H7 (cell line): Measurements from ENCODE around the gene CNDP2. TPM values are rescaled to one million over a fixed set of nuclear protein-coding genes. Genes with fewer than 3 reads are reported as not detected.
"Not testable (repeated sequence)": the region's sequence is repeated elsewhere in the genome, so short reads cannot be mapped to it uniquely, and the experiment has no call there.

Experiments used
- DNase-seq: peaks from one replicate; pipeline ENCODE4 v3.0.0; 2012
- H3K27me3 ChIP-seq: 2 replicates; pipeline ENCODE4 v1.6.0; 2011; ENCODE audit warnings: mild to moderate bottlenecking, low read length; ENCODE audit not compliant: control insufficient read depth, insufficient read depth
- H3K36me3 ChIP-seq: replicated peaks from 2 replicates; pipeline ENCODE4 v1.5.1; 2011; ENCODE audit warnings: low read length; ENCODE audit not compliant: control insufficient read depth, insufficient read depth
- H3K4me3 ChIP-seq: 2 replicates; pipeline ENCODE4 v1.5.1; 2011; ENCODE audit warnings: low read depth, mild to moderate bottlenecking, control low read depth, low read length, moderate library complexity; ENCODE audit not compliant: insufficient read depth
- total RNA-seq: library from RNA; depleted of rRNA; stranded (reverse); fragments of >200 nt; shearing (Covaris generic); gene quantifications from 2 replicates; pipeline ENCODE4 v1.2.3, GENCODE V29; 2014

The CNDP2 gene
- total RNA-seq, 1 experiment from 2014 or later: 63.1 TPM

GRCh38 chr18:74524097-74524496 lies 27.9 kb downstream of the CNDP2 start:
- Histone ChIP-seq H3K27me3 (no peaks in the 10 kb centered on the region), H3K4me3 (no peak overlapping the region)
- no peak for DNase-seq

GRCh38 chr18:74524915-74525314 lies 28.8 kb downstream of the CNDP2 start:
- not testable (repeated sequence) for DNase-seq, H3K27me3 ChIP-seq, H3K36me3 ChIP-seq, H3K4me3 ChIP-seq

More at GRCh38 chr18:74524097-74524496, 27.9 kb downstream of the CNDP2 start:
- H3K36me3 ChIP-seq: peaks cover 15% of the 10 kb centered on the region

GRCh38 chr18:74525741-74526140 lies 29.6 kb downstream of the CNDP2 start:
- Histone ChIP-seq H3K36me3 (peaks cover 1% of the 10 kb centered on the region; the same call in 1 of the 2 replicates), H3K27me3 (no peaks in the 10 kb centered on the region), H3K4me3 (no peak overlapping the region)
- DNase-seq: no peak

GRCh38 chr18:74526488-74526887 lies 30.3 kb downstream of the CNDP2 start:
- no peak for DNase-seq
- H3K4me3 ChIP-seq: no peak overlapping the region
- no peaks in the 10 kb centered on the region for H3K27me3 ChIP-seq
- H3K36me3 ChIP-seq: peaks cover 1% of the 10 kb centered on the region; the same call in 1 of the 2 replicates

GRCh38 chr18:74528478-74528877 lies 32.3 kb downstream of the CNDP2 start:
- H3K27me3 ChIP-seq: no peaks in the 10 kb centered on the region
- no peak for DNase-seq
- H3K36me3 ChIP-seq: no peaks in the 10 kb centered on the region
- H3K4me3 ChIP-seq: no peak overlapping the region

GRCh38 chr18:74528913-74529312 lies 32.8 kb downstream of the CNDP2 start:
- peak; percentile 7 for DNase-seq
- Histone ChIP-seq H3K36me3 (no peaks in the 10 kb centered on the region), H3K4me3 (no peak overlapping the region), H3K27me3 (no peaks in the 10 kb centered on the region)

GRCh38 chr18:74529378-74529777 lies 33.2 kb downstream of the CNDP2 start:
- no peaks in the 10 kb centered on the region for H3K27me3 ChIP-seq
- no peaks in the 10 kb centered on the region for H3K36me3 ChIP-seq
- peak; percentile 18 for DNase-seq
- no peak overlapping the region for H3K4me3 ChIP-seq

- Histone ChIP-seq H3K36me3 (no peaks in the 10 kb centered on the region), H3K4me3 (no peak overlapping the region), H3K27me3 (no peaks in the 10 kb centered on the region)
- peak; percentile 32 for DNase-seq
These were observed 33.8 kb downstream of the CNDP2 start for GRCh38 chr18:74529811-74530583.

GRCh38 chr18:74530584-74530862 lies 34.4 kb downstream of the CNDP2 start:
- Histone ChIP-seq H3K27me3 (no peaks in the 10 kb centered on the region), H3K36me3 (no peaks in the 10 kb centered on the region), H3K4me3 (no peak overlapping the region)
- DNase-seq: no peak

- Histone ChIP-seq H3K4me3 (no peak overlapping the region), H3K27me3 (no peaks in the 10 kb centered on the region), H3K36me3 (no peaks in the 10 kb centered on the region)
- DNase-seq: no peak
These were observed 34.9 kb downstream of the CNDP2 start for GRCh38 chr18:74531043-74531442.

GRCh38 chr18:74532511-74533025 lies 36.4 kb downstream of the CNDP2 start:
- H3K36me3 ChIP-seq: no peaks in the 10 kb centered on the region
- H3K4me3 ChIP-seq: no peak overlapping the region
- no peaks in the 10 kb centered on the region for H3K27me3 ChIP-seq
- DNase-seq: no peak

GRCh38 chr18:74533666-74534065 lies 37.5 kb downstream of the CNDP2 start:
- no peaks in the 10 kb centered on the region for H3K27me3 ChIP-seq
- peak; percentile 61 for DNase-seq
- no peaks in the 10 kb centered on the region for H3K36me3 ChIP-seq
- no peak overlapping the region for H3K4me3 ChIP-seq

- peak; percentile 55 for DNase-seq
- Histone ChIP-seq H3K27me3 (no peaks in the 10 kb centered on the region), H3K4me3 (no peak within 1 kb of the TSS), H3K36me3 (no peaks in the 10 kb centered on the region)
These were observed 38.2 kb downstream of the CNDP2 start, which contains the start of gene CNDP1 for GRCh38 chr18:74534150-74534969. Gene CNDP1, plus strand, starts transcription at chr18:74534500. Its CDS starts 168 bp downstream, at chr18:74534668.

- H3K4me3 ChIP-seq: no peak overlapping the region
- no peaks in the 10 kb centered on the region for H3K27me3 ChIP-seq
- H3K36me3 ChIP-seq: no peaks in the 10 kb centered on the region
- no peak for DNase-seq
These were observed 39.0 kb downstream of the CNDP2 start for GRCh38 chr18:74534981-74535649.
